ACC112 (cell line): ENCODE measurements around the gene HS6ST3.

Experiments used
- H2AFZ ChIP-seq: fragments of 200-600 bp; sonication (generic); one replicate; pipeline ENCODE4 v1.6.0; 2017; ENCODE audit warnings: antibody characterized with exemption, low read length; ENCODE audit not compliant: unreplicated experiment
- H3K27ac ChIP-seq: fragments of 200-600 bp; sonication (generic); 2 replicates; pipeline ENCODE4 v1.5.1; 2014; ENCODE audit warnings: low read depth, mild to moderate bottlenecking, antibody characterized with exemption, low read length, moderate library complexity
- H3K27me3 ChIP-seq: fragments of 200-600 bp; sonication (generic); 2 replicates; pipeline ENCODE4 v1.6.1; 2014; ENCODE audit warnings: mild to moderate bottlenecking, antibody characterized with exemption, low read length, moderate library complexity, mixed read lengths; ENCODE audit not compliant: insufficient read depth
- H3K36me3 ChIP-seq: fragments of 200-600 bp; sonication (generic); 2 replicates; pipeline ENCODE4 v1.6.1; 2016; ENCODE audit warnings: mild to moderate bottlenecking, antibody characterized with exemption, low read length, moderate library complexity, mixed read lengths; ENCODE audit not compliant: insufficient read depth
- H3K4me1 ChIP-seq: fragments of 200-600 bp; sonication (generic); one replicate; pipeline ENCODE4 v1.6.1; 2016; ENCODE audit warnings: low read length, mixed read lengths; ENCODE audit not compliant: insufficient read depth, unreplicated experiment, control insufficient read depth
- H3K4me3 ChIP-seq: fragments of 200-600 bp; sonication (generic); 2 replicates; pipeline ENCODE4 v1.5.1; 2014; ENCODE audit warnings: mild to moderate bottlenecking, low read depth, low read length
- H3K79me2 ChIP-seq: fragments of 200-600 bp; sonication (generic); one replicate; pipeline ENCODE4 v1.6.0; 2016; ENCODE audit warnings: low read length; ENCODE audit not compliant: control insufficient read depth, unreplicated experiment, insufficient read depth

HS6ST3 gene

GRCh38 chr13:96837809-96838208 is 747.9 kb downstream of the HS6ST3 start:
- H3K27me3 ChIP-seq: peaks cover 17% of the 10 kb centered on the region
- no peaks in the 10 kb centered on the region for H3K4me1 ChIP-seq
- no peak overlapping the region for H3K27ac ChIP-seq
- H3K79me2 ChIP-seq: no peaks in the 10 kb centered on the region
- no peak overlapping the region for H2AFZ ChIP-seq
- no peaks in the 10 kb centered on the region for H3K36me3 ChIP-seq
- no peak overlapping the region for H3K4me3 ChIP-seq

- no peaks in the 10 kb centered on the region for H3K36me3 ChIP-seq
- H3K4me3 ChIP-seq: no peak overlapping the region
- H3K27me3 ChIP-seq: peaks cover 7% of the 10 kb centered on the region; the same call in 1 of the 2 replicates
- H3K27ac ChIP-seq: no peak overlapping the region
- H3K4me1 ChIP-seq: no peaks in the 10 kb centered on the region
- H3K79me2 ChIP-seq: no peaks in the 10 kb centered on the region
- H2AFZ ChIP-seq: no peak overlapping the region
Observed at GRCh38 chr13:96844195-96844594, 754.3 kb downstream of the HS6ST3 start.

GRCh38 chr13:96844616-96845015 is 754.7 kb downstream of the HS6ST3 start:
- no peak overlapping the region for H2AFZ ChIP-seq
- H3K79me2 ChIP-seq: no peaks in the 10 kb centered on the region
- no peak overlapping the region for H3K4me3 ChIP-seq
- no peaks in the 10 kb centered on the region for H3K4me1 ChIP-seq
- no peak overlapping the region for H3K27ac ChIP-seq
- H3K36me3 ChIP-seq: no peaks in the 10 kb centered on the region
- peaks cover 5% of the 10 kb centered on the region; the same call in 1 of the 2 replicates for H3K27me3 ChIP-seq

GRCh38 chr13:96848286-96848685 is 758.4 kb downstream of the HS6ST3 start:
- H3K79me2 ChIP-seq: no peaks in the 10 kb centered on the region
- H3K27ac ChIP-seq: no peak overlapping the region
- H2AFZ ChIP-seq: no peak overlapping the region
- H3K36me3 ChIP-seq: no peaks in the 10 kb centered on the region
- H3K27me3 ChIP-seq: 0 out of 2 replicates have a peak, but pooled peaks cover 7% of the 10 kb centered on the region
- no peak overlapping the region for H3K4me3 ChIP-seq
- H3K4me1 ChIP-seq: no peaks in the 10 kb centered on the region

GRCh38 chr13:96849091-96849490 is 759.2 kb downstream of the HS6ST3 start:
- no peaks in the 10 kb centered on the region for H3K79me2 ChIP-seq
- H3K4me3 ChIP-seq: no peak overlapping the region
- 0 out of 2 replicates have a peak, but pooled peaks cover 7% of the 10 kb centered on the region for H3K27me3 ChIP-seq
- no peak overlapping the region for H2AFZ ChIP-seq
- no peaks in the 10 kb centered on the region for H3K36me3 ChIP-seq
- no peaks in the 10 kb centered on the region for H3K4me1 ChIP-seq
- no peak overlapping the region for H3K27ac ChIP-seq

GRCh38 chr13:96850538-96851145 is 760.7 kb downstream of the HS6ST3 start:
- H3K79me2 ChIP-seq: no peaks in the 10 kb centered on the region
- H3K4me1 ChIP-seq: no peaks in the 10 kb centered on the region
- H3K4me3 ChIP-seq: no peak overlapping the region

GRCh38 chr13:96851856-96852445 is 762.0 kb downstream of the HS6ST3 start:
- H3K27me3 ChIP-seq: 0 out of 2 replicates have a peak, but pooled peaks cover 7% of the 10 kb centered on the region

More at GRCh38 chr13:96850538-96851145, 760.7 kb downstream of the HS6ST3 start:
- no peak overlapping the region for H3K27ac ChIP-seq
- 0 out of 2 replicates have a peak, but pooled peaks cover 7% of the 10 kb centered on the region for H3K27me3 ChIP-seq
- H3K36me3 ChIP-seq: no peaks in the 10 kb centered on the region
- no peak overlapping the region for H2AFZ ChIP-seq

GRCh38 chr13:96858133-96858826 is 768.4 kb downstream of the HS6ST3 start:
- Histone ChIP-seq H3K27me3 (peaks cover 24% of the 10 kb centered on the region), H3K4me1 (no peaks in the 10 kb centered on the region), H3K36me3 (no peaks in the 10 kb centered on the region), H2AFZ (no peak overlapping the region), H3K27ac (no peak overlapping the region), H3K4me3 (no peak overlapping the region), H3K79me2 (no peaks in the 10 kb centered on the region)

More at GRCh38 chr13:96851856-96852445, 762.0 kb downstream of the HS6ST3 start:
- H3K36me3 ChIP-seq: no peaks in the 10 kb centered on the region
- H3K27ac ChIP-seq: no peak overlapping the region
- no peak overlapping the region for H2AFZ ChIP-seq
- H3K4me1 ChIP-seq: no peaks in the 10 kb centered on the region
- H3K4me3 ChIP-seq: no peak overlapping the region
- H3K79me2 ChIP-seq: no peaks in the 10 kb centered on the region

- Histone ChIP-seq H2AFZ (no peak overlapping the region), H3K4me1 (no peaks in the 10 kb centered on the region), H3K79me2 (no peaks in the 10 kb centered on the region), H3K4me3 (no peak overlapping the region), H3K36me3 (no peaks in the 10 kb centered on the region), H3K27me3 (peaks cover 24% of the 10 kb centered on the region), H3K27ac (no peak overlapping the region)
Observed at GRCh38 chr13:96860882-96861281, 771.0 kb downstream of the HS6ST3 start.

GRCh38 chr13:96862093-96862492 is 772.2 kb downstream of the HS6ST3 start:
- Histone ChIP-seq H2AFZ (no peak overlapping the region), H3K36me3 (no peaks in the 10 kb centered on the region), H3K27ac (no peak overlapping the region), H3K4me3 (no peak overlapping the region), H3K79me2 (no peaks in the 10 kb centered on the region), H3K27me3 (peaks cover 24% of the 10 kb centered on the region), H3K4me1 (no peaks in the 10 kb centered on the region)
